HG03457 (cell line): Measurements from ENCODE around the gene MYOCD.

ENCODE experiments used
- ATAC-seq: cut with Tn5 transposase; IDR thresholded peaks from one replicate; pipeline ENCODE4 v1.9.1; 2021; ENCODE audit warnings: moderate number of reproducible peaks; ENCODE audit not compliant: unreplicated experiment

The MYOCD gene

GRCh38 chr17:12640364-12640763, 25.3 kb upstream of the MYOCD start:
- ATAC-seq, result no peak

GRCh38 chr17:12641084-12641483, 24.6 kb upstream of the MYOCD start:
- no peak for ATAC-seq

- ATAC-seq, result no peak
Measured at GRCh38 chr17:12642034-12642433, 23.7 kb upstream of the MYOCD start.

GRCh38 chr17:12643822-12644221, 21.9 kb upstream of the MYOCD start:
- ATAC-seq, result no peak

- no peak for ATAC-seq
Measured at GRCh38 chr17:12644623-12645022, 21.1 kb upstream of the MYOCD start.

- ATAC-seq, result no peak
Measured at GRCh38 chr17:12646761-12647422, 18.8 kb upstream of the MYOCD start.

- no peak for ATAC-seq
Measured at GRCh38 chr17:12648498-12648897, 17.2 kb upstream of the MYOCD start.

- no peak for ATAC-seq
Measured at GRCh38 chr17:12655936-12656335, 9.8 kb upstream of the MYOCD start.

- ATAC-seq, result no peak
Measured at GRCh38 chr17:12656354-12656753, 9.3 kb upstream of the MYOCD start.

- no peak for ATAC-seq
Measured at GRCh38 chr17:12659500-12659899, 6.2 kb upstream of the MYOCD start.

GRCh38 chr17:12664252-12664651, 1.4 kb upstream of the MYOCD start:
- no peak for ATAC-seq

- no peak for ATAC-seq
Measured at GRCh38 chr17:12664894-12665262, 812 bp upstream of the MYOCD start.

- ATAC-seq, result no peak
Measured at GRCh38 chr17:12666718-12667117, 1.0 kb downstream of the MYOCD start.

- no peak for ATAC-seq
Measured at GRCh38 chr17:12667299-12667958, 1.7 kb downstream of the MYOCD start.

GRCh38 chr17:12671906-12672305, 6.2 kb downstream of the MYOCD start:
- ATAC-seq, result no peak

- no peak for ATAC-seq
Measured at GRCh38 chr17:12672947-12673346, 7.3 kb downstream of the MYOCD start.

- no peak for ATAC-seq
Measured at GRCh38 chr17:12673788-12674187, 8.1 kb downstream of the MYOCD start.

GRCh38 chr17:12680407-12680897, 14.8 kb downstream of the MYOCD start:
- ATAC-seq, result no peak

GRCh38 chr17:12680993-12681392, 15.3 kb downstream of the MYOCD start:
- ATAC-seq, result no peak

GRCh38 chr17:12683299-12683698, 17.6 kb downstream of the MYOCD start:
- no peak for ATAC-seq

GRCh38 chr17:12686486-12686885, 20.8 kb downstream of the MYOCD start:
- no peak for ATAC-seq

GRCh38 chr17:12688382-12688781, 22.7 kb downstream of the MYOCD start:
- no peak for ATAC-seq

- ATAC-seq, result no peak
Measured at GRCh38 chr17:12691173-12691572, 25.5 kb downstream of the MYOCD start.
